Gastroesophageal sphincter (tissue), 2 donors: Measurements from ENCODE around the gene AGPAT1.

Experiments used
- EP300 ChIP-seq: sonication (generic); formaldehyde crosslinking; IDR thresholded peaks from one replicate; pipeline ENCODE4 v1.6.1; 2017; ENCODE audit warnings: antibody characterized with exemption, mild to moderate bottlenecking
- POLR2A ChIP-seq, 2 donors: fragments of 450-650 bp; IDR thresholded peaks; one replicate each; pipeline ENCODE4 v1.6.1; 2017; ENCODE audit warnings: antibody characterized with exemption in 2 of 2, mild to moderate bottlenecking in 2 of 2, moderate library complexity in 1 of 2

DNA sequence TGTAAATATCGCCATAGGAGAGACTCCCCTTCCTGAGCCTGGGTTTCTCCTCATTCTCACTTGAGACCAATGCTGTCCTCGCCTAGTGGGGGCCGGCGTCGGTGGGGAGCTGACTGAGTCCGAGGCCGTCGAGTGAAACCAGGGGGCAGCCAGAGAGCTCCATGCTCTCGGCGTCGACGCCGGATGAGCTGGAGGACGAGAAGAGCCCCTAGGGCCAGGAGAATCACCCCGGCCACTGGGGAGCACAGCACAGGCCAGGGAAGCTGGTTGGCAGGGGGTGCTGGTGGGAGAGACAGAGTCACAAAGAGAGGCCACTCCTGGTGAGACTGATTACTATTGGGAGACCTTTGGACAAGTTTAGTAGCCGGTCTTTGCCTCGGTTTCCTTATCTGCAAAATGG is 23.0 kb upstream of the AGPAT1 start:
- no peak for TF ChIP-seq POLR2A (IDR thresholded peaks at IDR 0.05)
- no peak for TF ChIP-seq EP300
